HG02840 (cell line): ENCODE measurements around the gene CCDC188.

Experiments
- ATAC-seq: cut with Tn5 transposase; IDR thresholded peaks from one replicate; pipeline ENCODE4 v1.9.1; 2021; ENCODE audit warnings: mild to moderate bottlenecking, moderate library complexity, moderate number of reproducible peaks; ENCODE audit not compliant: unreplicated experiment, low FRiP score

Gene CCDC188

DNA sequence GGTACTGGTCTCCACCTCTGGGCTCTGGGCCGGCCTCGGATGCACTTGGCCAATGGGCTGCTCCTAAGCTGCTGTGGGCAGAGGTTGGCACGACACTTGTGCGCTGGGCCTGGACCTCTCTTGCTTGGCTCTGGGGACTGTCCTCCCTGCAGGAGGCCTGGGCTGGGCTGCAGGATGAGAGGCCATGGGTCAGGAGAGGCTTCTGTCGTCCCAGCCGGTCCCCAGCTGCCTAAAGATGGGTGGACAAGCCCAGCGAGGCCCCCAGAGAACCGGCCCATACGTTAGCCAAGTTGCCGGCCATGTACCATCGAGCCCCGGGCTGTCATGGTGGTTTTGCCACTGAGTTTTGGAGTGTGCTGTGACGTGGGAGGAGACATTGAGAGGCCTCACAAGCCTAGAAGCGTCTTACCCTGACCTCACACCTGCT, 1.6 kb upstream of the CCDC188 start:
- ATAC-seq, result no peak

DNA sequence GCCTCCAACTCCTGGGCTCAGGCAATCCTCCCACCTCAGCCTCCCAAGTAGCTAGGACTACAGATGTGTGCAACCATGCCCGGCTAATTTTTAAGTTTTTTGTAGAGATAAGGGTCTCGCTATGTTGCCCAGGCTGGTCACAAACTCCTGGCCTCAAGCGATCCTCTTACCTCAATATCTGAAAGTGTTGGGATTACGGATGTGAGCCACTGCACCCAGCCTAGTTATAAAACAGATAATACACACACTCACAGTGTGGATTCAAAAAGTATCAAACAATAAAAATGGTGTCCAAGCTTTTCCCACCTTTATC, 377 bp upstream of the CCDC188 start:
- no peak for ATAC-seq

- no peak for ATAC-seq
These were observed 1.3 kb downstream of the CCDC188 start for GRCh38 chr22:20149257-20150250.

- ATAC-seq, result no peak
These were observed 2.4 kb downstream of the CCDC188 start for GRCh38 chr22:20148414-20148813.

DNA sequence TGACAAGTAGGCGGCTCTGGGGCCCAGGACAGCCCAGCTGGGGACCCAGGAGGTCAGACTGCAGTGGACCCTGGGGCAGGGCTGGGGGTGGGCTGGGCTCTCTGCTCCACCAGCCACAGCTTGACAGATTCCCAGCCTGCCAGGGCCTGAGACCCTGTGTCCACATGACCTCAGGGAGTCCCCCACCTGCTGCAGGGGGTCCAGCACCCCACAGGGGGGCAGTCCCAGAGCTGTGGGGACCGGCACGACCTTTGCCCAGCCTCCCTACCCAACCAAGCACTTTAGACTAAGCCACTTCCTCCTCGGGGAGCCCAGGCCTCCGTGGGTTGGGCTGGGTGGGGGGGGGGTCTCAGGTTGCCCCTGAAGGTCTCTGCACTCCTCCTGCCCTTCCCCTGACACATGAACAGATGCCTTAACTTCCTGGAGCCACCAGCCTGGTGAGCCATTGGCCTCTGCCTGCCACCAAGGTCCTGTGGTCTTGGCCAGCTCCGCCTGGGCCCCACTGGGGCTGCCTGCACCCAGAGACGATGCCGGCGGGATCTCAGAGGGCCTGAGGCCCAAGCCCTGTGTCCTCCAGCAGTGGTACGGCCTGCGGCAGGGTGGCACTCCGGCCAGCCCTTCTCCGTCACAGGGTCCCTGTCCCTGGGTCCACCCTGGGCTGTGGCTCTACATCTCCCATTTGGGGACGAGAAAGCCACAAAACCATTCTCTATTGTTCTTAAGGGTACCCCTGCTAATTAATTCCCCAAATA, 3.4 kb downstream of the CCDC188 start:
- no peak for ATAC-seq

- ATAC-seq, result no peak
These were observed 4.1 kb downstream of the CCDC188 start for GRCh38 chr22:20146777-20147176.

- no peak for ATAC-seq
These were observed 5.0 kb downstream of the CCDC188 start for GRCh38 chr22:20145832-20146223.

DNA sequence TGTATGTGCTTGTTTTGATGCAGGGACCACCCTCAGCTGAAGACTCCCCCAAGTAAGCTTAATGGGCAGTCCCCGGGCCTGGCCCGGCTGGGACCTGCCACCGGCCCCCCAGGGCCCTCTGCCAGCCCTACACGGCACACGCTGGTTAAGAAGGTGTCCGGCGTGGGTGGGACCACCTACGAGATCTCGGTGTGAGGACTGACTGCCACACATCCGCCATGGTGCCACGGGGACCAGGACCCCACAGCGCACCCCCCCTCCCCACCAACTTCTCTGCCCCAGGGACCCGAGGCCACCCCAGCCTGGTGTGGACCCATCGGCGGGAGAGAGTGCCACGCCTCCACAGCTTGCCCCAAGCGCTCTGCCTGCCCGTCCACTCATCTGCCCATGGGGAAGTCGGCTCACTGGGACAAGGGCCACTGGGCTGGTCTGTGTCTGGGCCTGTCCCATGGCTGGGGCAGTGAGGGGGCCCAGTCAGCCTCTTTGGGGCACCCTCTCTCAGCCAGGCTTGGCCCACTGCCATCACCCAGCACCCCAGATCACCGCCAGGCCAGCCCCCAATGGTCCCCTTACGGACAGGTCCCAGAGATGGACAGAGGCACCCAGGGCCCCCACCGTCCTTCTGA, 5.5 kb downstream of the CCDC188 start:
- ATAC-seq, result no peak

- no peak for ATAC-seq
These were observed 6.8 kb downstream of the CCDC188 start for GRCh38 chr22:20143883-20144665.

DNA sequence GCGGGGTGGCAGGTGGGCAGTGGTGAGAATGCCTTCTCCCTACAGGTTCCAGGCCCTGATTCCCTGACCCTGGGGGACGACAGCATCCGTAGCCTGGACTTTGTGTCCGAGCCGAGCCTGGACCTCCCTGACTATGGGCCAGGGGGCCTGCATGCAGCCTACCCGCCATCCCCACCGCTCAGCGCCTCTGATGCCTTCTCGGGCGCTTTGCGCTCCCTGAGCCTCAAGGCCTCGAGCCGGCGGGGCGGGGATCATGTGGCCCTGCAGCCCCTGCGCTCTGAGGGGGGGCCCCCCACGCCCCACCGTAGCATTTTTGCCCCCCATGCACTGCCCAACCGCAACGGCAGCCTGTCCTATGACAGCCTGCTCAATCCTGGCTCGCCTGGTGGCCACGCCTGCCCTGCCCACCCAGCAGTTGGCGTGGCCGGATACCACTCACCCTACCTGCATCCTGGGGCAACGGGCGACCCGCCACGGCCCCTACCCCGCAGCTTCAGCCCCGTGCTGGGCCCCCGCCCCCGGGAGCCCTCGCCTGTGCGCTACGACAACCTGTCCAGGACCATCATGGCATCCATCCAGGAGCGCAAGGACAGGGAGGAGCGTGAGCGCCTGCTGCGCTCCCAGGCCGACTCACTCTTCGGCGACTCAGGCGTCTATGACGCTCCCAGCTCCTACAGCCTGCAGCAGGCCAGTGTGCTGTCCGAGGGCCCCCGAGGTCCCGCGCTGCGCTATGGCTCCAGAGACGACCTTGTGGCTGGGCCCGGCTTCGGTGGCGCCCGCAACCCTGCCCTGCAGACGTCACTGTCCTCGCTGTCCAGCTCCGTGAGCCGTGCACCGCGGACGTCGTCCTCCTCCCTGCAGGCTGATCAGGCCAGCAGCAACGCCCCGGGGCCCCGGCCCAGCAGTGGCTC, 7.9 kb downstream of the CCDC188 start:
- ATAC-seq, result no peak

DNA sequence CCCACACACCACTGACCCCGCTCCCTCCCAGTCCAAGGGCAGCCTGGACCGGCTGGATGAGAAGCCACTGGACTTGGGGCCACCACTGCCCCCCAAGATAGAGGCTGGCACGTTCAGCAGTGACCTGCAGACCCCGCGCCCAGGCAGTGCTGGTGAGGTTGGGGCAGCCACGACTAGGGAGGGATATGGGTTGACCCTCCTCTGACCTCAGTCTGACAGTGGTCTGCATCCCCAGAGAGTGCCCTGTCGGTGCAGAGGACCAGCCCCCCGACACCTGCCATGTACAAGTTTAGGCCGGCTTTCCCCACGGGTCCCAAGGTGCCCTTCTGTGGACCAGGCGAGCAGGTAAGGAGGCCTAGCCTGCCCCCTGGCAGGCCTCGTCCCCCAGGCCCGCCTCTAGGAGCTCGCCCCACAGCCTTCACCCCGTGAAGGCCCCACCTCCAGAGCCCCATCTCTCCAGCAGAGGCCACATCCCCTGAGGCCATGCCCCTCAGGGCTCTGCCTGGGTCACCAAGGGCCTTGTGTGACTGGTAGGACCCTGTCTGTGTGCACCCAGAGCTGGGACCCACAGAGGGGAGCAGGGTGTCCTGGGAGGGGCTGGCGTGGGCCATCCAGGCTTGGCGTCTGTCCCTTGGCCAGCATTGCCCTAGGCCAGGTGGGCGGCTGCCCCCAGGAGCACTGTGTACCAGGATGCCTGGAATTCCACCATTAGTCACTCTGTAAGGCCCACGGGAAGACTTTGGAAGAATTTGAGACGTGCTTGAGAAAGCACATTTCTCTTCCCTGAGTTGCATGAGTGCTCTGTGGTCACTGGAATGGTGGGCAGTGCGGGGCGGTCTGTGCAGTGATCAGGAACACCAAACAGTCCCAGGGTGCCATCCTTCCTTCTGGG, 9.4 kb downstream of the CCDC188 start:
- ATAC-seq, result no peak

- no peak for ATAC-seq
These were observed 10.3 kb downstream of the CCDC188 start for GRCh38 chr22:20140521-20140964.

DNA sequence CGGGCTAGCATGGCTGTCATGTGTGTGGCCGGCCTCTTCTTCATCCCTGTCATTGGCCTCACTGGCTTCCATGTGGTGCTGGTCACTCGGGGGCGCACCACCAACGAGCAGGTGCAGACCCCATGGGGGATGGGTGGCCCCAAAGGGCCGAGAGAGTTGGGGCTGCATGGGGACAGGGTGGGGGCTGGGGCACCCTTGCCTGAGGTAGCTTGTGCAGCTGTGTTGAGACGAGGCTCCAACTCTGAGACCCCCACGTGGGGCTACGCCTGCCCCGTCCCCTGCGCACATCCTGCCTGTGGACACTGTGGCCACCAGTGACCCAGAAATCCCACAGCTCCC, 10.8 kb downstream of the CCDC188 start:
- ATAC-seq, result no peak

GRCh38 chr22:20139391-20140106, 11.3 kb downstream of the CCDC188 start:
- no peak for ATAC-seq

DNA sequence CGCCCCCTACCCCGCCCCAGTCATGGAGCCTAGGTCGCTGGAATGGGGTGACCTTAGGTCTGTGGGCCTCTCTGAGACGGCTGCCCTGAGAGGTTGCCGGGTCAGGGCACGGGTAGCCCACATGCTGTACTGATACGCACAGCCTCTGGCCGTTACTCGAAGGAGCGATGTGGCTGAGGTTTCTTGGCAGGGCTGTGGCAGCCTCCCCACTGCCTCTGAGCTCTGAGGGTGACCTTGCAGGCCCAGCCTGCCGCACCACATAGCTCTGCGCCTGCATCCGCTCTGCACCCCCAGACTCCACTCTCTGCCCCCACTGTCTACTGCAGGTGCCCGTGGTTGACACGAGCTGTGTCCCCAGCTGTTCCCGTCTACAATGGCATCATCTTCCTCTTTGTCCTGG, 12.0 kb downstream of the CCDC188 start:
- ATAC-seq, result no peak

DNA sequence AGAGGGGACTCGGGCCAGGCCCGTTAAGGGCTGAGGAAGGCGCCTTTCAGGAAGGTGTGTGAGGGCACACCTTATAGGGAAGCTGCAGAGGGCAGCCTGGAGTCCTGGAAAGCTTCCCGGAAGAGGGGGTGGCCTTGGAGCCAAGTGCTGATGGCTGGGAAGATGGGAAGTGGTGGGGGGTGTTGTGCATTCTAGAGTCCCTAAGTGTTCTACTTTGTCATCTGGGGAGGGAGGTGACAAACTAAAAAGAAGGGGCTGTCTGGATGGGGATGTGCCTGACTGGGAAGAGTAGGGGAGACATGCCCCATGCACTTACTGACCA, 12.5 kb downstream of the CCDC188 start:
- no peak for ATAC-seq

DNA sequence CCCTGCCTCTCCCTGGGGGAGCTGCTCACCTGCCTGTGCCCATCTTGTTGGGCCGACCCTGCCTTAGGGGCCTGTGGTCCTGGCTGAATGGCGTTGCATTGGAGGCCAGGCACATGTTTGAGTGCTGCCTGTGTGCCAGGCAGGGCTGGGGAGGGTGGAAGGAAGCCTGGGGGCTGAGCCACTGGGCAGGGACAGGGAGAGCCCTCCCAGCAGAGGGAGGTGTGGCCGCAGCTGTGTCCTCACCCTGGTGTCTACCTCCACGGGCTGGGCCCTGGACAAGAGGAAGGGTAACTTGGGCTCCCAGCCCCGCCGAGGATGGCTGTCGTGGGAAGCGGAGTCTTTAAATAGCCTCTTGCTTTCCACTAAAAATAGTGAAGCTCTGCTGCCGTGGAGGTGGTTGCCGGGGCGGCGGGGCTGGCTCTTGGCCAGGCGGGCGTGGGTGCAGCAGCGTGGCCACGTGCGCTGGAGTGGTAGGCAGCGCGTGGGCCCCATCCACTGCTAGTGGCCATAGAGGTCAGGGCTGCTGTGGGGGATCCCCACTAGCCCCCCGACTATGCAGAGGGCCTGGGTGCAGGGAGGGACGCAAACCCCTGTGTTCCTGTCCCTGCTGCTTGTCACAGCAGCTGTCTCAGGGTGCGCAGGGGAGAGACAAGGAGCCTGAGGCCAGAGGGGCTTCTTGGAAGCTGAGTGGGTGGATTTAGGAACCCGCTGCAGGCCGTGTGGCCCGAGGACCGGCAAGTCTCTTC, 13.0 kb downstream of the CCDC188 start:
- ATAC-seq, result no peak
